ENCODE data around the gene DPF3.

The DPF3 gene

GRCh38 chr14:72833174-72833573 lies 60.7 kb downstream of the DPF3 start:
- DNase-seq: no peak

GRCh38 chr14:72830786-72831594 lies 62.9 kb downstream of the DPF3 start:
- no peak for DNase-seq

DNA sequence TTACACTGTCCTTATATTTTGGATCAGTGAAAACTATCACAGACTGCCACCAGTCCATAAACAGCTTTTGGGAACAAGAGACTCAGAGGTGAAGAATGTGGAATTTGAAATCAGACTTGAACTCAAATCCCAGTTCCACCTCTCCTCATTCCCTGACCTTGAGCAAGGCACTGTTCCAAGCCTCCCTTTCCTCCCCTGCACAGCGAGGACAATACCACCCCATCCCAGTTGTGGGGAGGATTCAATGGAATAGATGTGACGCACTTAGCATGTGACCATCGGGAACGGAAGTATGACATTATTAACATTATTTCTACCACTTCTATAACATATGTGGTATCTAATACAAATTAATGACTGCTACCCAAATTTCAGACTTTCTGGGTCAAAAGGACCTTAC lies 63.5 kb downstream of the DPF3 start:
- no peak for DNase-seq

DNA sequence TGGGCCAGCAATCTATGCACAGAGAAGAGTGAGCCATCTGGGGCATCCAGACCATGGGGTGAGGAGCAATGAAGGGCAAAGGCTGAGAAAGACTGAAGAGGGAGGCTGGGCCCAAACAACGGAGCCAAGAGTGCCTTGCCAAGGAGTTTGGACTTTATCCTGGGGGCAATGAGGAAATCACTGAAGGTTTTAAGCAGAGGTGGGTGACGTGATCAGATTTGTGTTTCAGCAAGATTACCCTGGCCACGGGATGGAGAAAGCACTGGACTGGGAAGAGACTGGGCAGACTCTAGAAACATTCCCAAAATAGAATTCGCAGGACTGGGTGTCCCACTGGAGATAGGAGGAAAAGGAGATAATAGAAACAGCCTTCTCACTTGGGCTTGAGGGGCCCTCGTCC lies 65.3 kb downstream of the DPF3 start:
- no peak for DNase-seq

DNA sequence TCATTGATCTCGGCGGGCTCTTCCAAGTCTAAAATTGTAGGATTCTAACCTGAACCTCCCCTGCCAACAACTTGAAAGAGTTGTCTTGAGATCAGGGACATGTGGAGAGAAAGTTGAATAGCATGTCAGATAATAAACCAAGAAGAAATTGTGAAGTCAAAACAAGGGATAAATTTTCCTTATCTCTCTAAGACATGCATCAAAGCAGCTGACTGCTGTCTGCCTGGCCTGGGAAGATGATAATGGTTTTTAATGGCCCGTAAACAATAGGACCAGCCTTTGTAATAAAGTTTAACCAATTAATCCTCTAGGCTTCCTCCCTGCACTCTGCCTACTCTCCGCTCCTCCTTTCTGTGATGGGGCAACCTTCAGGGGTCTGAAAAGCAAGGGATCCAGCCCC lies 67.9 kb downstream of the DPF3 start:
- no peak for DNase-seq

GRCh38 chr14:72825486-72825885 lies 68.4 kb downstream of the DPF3 start:
- no peak for DNase-seq

DNA sequence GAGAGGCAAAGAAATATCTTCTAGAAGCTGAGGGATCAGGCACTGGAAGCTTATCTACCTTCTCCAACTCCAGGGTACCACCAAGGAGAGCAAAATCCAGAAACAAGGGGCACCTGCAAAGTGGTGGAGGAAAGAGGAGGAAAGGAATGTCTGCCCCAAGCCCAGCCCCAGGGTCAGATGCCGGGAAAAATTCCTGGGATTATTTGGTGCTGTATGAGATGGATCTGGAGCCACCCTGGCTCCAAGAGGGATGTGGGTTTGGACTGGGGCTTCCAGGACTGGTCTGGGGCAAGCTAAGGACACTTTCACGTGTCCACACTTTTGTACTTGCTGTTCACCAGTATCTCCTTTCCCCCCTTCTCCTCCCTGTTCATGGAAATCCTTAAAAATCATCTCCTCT lies 69.8 kb downstream of the DPF3 start:
- DNase-seq: no peak

- no peak for DNase-seq
These were observed 70.8 kb downstream of the DPF3 start for GRCh38 chr14:72822946-72823611.

DNA sequence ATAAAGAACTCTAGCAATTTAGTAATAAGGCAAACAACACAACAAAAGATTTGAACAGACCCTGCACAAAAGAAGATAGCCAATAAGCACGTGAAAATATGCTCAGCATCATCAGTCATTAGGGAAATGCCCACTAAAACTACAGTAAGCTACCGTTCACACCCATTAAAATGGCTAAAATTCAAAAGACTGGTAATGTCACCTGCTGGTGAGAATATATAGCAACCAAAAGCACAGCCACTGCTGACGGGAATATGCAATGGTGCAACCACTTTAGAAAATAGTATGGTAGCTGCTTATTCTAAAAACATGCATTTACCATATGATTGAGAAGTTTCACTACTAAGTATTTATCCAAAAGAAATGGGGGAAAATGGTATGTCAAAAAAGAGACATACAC lies 74.9 kb downstream of the DPF3 start:
- DNase-seq: no peak

DNA sequence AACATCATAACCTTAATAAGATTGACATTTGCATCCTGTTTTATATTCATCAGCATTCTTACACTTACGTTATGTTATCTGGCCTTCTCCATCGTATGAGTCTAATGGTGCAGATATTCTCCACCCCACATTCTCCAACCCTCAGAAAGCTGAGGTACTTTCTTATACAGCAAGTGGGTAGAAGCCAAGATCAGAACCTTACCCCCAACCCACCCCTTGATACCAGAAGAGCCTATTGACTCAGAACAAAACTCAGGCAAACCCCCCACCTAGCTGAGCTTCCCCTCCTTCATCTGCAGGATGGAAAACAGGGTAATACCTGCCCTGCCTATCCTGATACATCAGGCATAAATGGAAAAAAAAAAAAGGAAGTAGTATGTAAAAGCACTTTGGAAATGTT lies 77.6 kb downstream of the DPF3 start:
- no peak for DNase-seq

- DNase-seq: no peak
These were observed 78.5 kb downstream of the DPF3 start for GRCh38 chr14:72815430-72815829.

- no peak for DNase-seq
These were observed 81.5 kb downstream of the DPF3 start for GRCh38 chr14:72812292-72812851.

- no peak for DNase-seq
These were observed 83.7 kb downstream of the DPF3 start for GRCh38 chr14:72810201-72810600.

DNA sequence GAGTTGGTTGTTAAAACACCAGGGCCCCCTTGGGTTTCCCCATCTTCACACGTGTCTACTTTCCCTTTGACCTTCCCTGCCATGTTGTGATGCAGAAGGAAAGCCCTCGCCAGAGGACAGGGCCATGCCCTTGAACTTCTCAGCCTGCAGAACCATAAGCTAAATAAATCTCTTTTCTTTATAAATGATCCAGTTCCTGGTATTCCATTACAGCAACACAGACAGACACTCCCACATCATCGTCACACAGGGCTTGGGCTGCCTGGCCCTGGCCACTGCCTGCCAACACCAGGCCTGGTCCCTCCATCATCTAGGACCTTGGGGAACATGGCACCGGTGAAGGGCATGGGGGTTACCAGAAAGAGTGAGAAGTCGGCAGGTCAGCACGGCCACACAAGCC lies 84.8 kb downstream of the DPF3 start:
- no peak for DNase-seq

DNA sequence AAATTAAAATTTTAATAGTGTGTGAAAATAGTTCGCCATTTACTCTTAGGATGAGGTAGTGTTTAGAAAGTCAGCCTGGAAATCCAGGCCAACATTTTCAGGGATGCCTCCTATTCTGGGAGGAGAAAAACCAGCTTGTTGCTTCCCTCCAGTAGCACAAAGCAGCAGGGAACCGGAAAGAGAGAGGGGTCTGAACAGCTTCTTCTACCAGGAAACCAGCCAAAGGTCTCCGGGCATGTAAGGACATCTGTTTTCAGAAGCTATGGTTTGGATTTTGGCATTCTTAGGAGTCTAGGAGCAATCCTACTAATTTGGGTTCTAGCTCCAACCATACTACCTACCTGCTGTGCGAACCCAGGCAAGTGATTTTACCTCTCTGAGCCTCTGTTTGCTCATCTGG lies 85.3 kb downstream of the DPF3 start:
- DNase-seq: no peak

- no peak for DNase-seq
These were observed 91.3 kb downstream of the DPF3 start for GRCh38 chr14:72802588-72802946.

GRCh38 chr14:72801836-72802587 lies 91.9 kb downstream of the DPF3 start:
- no peak for DNase-seq

GRCh38 chr14:72801381-72801812 lies 92.5 kb downstream of the DPF3 start:
- no peak for DNase-seq

GRCh38 chr14:72800848-72801370 lies 93.0 kb downstream of the DPF3 start:
- DNase-seq: no peak

DNA sequence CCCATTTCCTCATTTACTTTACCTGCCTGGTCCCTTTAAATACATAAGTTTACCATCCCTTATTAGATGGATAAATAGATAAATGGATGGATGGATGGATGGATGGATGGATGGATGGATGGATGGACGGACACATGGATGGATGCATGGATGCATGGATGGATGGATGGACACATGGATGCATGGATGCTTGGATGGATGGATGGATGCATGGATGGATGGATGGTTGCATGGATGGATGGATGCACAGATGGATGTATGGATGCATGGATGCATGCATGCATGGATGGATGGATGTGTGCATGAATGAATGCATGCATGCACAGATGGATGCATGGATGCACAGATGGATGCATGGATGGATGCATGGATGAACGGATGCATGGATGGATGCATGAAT lies 93.6 kb downstream of the DPF3 start:
- no peak for DNase-seq

DNA sequence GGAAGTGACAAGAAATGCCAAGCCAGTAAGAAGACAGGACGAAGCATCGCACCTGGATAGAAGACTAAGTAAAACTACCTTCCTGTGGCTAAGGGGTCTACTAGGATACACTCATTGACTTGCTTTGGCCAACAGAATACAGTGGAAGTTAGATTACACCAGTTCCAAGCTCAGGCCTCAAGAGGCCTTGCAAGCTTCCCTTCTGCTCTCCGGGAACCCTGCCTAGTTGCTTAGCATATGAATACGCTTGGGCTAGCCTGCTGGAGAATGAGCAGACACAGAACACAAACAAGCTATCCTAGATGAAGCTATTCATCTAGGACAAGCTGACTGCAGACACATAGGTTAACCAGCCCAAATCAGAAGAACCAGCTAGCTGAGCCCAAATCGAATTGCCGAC lies 97.0 kb downstream of the DPF3 start:
- no peak for DNase-seq

GRCh38 chr14:72793156-72793939 lies 100.6 kb downstream of the DPF3 start:
- DNase-seq: no peak

Measured in NCI-H510A treated with DMSO at 0.1 percent for 48 hours (cell line).